Common myeloid progenitor, CD34-positive (primary cell): ENCODE results near the gene CLEC16A.
A peak's percentile ranks its signal among the peaks of the same experiment; 100 is the strongest.

ENCODE experiments used
- CTCF ChIA-PET: fragments of 350-600 bp; sonication (Branson Sonifier 250); formaldehyde crosslinking; loops from one replicate; lab custom pipeline; 2021; ENCODE audit warnings: antibody characterized with exemption; lab: Charles Lee
- POLR2A ChIA-PET: fragments of 350-600 bp; sonication (Branson Sonifier 250); formaldehyde crosslinking; loops from one replicate; lab custom pipeline; 2021; ENCODE audit warnings: antibody characterized with exemption; lab: Charles Lee
- DNase-seq, 3 donors: peaks; one replicate each; pipeline versions ENCODE4 v3.0.0 to v3.0.0-alpha.2; 2013
- H3K27ac ChIP-seq, 2 experiments: 1 replicate in 1 of 2; 2 replicates in 1 of 2; pipeline ENCODE4 v1.7.0; 2013; ENCODE audit warnings: inconsistent platforms in 2 of 2, low read length in 2 of 2, mild to moderate bottlenecking in 2 of 2, low read depth in 1 of 2, moderate library complexity in 1 of 2; ENCODE audit not compliant: severe bottlenecking in 2 of 2, insufficient read depth in 1 of 2, poor library complexity in 1 of 2
- H3K27me3 ChIP-seq, 5 experiments: replicated peaks in 2 of 5; 1 replicate in 3 of 5; 2 replicates in 2 of 5; pipeline versions ENCODE4 v1.6.1 to v1.7.0; 2013; ENCODE audit warnings: low read length in 4 of 5, mild to moderate bottlenecking in 2 of 5, moderate library complexity in 2 of 5, inconsistent platforms in 1 of 5; ENCODE audit not compliant: insufficient read depth in 5 of 5, control insufficient read depth in 4 of 5
- H3K36me3 ChIP-seq, 4 experiments: 1 replicate in 2 of 4; 2 replicates in 2 of 4; pipeline versions ENCODE4 v1.6.1 to v1.7.0; 2013; ENCODE audit warnings: low read length in 3 of 4, control low read depth in 1 of 4, mild to moderate bottlenecking in 1 of 4; ENCODE audit not compliant: control insufficient read depth in 4 of 4, insufficient read depth in 4 of 4
- H3K4me1 ChIP-seq, 4 experiments: 1 replicate in 3 of 4; 2 replicates in 1 of 4; pipeline versions ENCODE4 v1.6.1 to v1.7.1; 2013; ENCODE audit warnings: low read length in 3 of 4, mild to moderate bottlenecking in 3 of 4, control low read depth in 1 of 4, inconsistent platforms in 1 of 4, moderate library complexity in 1 of 4; ENCODE audit not compliant: control insufficient read depth in 4 of 4, insufficient read depth in 4 of 4; ENCODE audit errors: control extremely low read depth in 1 of 4
- H3K4me3 ChIP-seq, 7 experiments: 1 replicate in 4 of 7; 2 replicates in 3 of 7; pipeline versions ENCODE4 v1.5.1 to v1.7.0; 2013; ENCODE audit warnings: mild to moderate bottlenecking in 7 of 7, low read length in 6 of 7, moderate library complexity in 6 of 7, inconsistent platforms in 2 of 7, low read depth in 2 of 7, control low read depth in 1 of 7; ENCODE audit not compliant: insufficient read depth in 4 of 7, control insufficient read depth in 1 of 7; ENCODE audit errors: extremely low read depth in 1 of 7
- H3K9me3 ChIP-seq, 5 experiments: 1 replicate in 4 of 5; 2 replicates in 1 of 5; pipeline versions ENCODE4 v1.6.1 to v1.7.1; 2013; ENCODE audit warnings: low read length in 4 of 5, mild to moderate bottlenecking in 2 of 5, inconsistent platforms in 1 of 5, low read depth in 1 of 5, moderate library complexity in 1 of 5; ENCODE audit not compliant: control insufficient read depth in 4 of 5, insufficient read depth in 2 of 5; ENCODE audit errors: control extremely low read depth in 1 of 5
- WGBS: methylation state at CpG from one replicate; pipeline ENCODE4 v1.1.5; 2013; ENCODE audit not compliant: insufficient coverage; 5-methylcytosine and 5-hydroxymethylcytosine counted together

The CLEC16A gene

DNA sequence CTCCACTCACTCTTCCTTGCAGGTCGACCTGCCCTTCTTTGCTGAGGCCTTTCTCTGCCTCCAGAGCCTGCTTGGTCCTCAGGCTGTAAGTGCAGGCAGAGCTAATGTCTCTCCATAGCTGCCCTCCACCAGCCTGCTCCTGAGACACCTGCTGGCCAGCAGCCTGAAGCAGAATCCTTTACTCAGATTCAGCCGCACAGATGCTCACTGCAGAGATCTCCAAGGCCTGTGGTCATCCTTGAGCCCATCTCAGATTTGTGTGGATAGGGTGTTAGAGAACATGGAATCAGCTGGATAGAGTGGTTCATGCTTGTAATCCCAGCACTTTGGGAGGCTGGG is 13.6 kb upstream of the CLEC16A start:
- no peak overlapping the region for H3K27ac ChIP-seq
- no peaks in the 10 kb centered on the region for H3K9me3 ChIP-seq
- ChIA-PET CTCF (interaction anchor here (1.0 to 2.9 kb wide), 4 partner anchors 8 to 53 kb away, joined by 3 to 9 read pairs (median 6); no protein-coding TSS in a partner anchor), POLR2A (no interaction called here)
- H3K36me3 ChIP-seq: peaks cover 21 to 56% (median 37%) of the 10 kb centered on the region in 4 experiments
- peaks cover 0 to 37% (median 19%) of the 10 kb centered on the region in 4 experiments for H3K4me1 ChIP-seq
- H3K4me3 ChIP-seq: no peak overlapping the region
- 53% methylated on average over 2 of the region's 2 CpGs for WGBS
- peak in 1 of 3 donors; percentile 35 for DNase-seq
- no peaks in the 10 kb centered on the region for H3K27me3 ChIP-seq

DNA sequence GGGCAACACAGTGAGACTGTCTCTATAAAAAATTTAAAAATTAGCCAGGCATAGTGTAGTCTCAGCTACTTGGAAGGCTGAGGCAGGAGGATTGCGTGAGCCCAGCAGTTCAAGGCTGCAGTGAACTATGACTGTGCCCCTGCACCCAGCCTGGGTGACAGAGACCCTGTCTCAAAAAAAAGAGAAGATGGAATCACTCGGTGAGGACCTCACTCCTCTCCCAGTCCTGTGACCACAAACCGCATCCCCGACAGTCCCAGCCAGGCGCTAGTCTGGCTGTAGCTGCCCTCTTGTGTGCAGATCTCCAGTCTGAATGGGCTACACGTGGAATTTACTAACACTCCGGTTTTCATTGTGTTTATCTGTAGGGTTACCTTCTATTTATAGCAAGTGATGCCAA is 13.2 kb upstream of the CLEC16A start:
- H3K27me3 ChIP-seq: no peaks in the 10 kb centered on the region
- 32% methylated on average over 7 of the region's 7 CpGs for WGBS
- ChIA-PET CTCF (interaction anchor here (1.0 to 2.9 kb wide), 4 partner anchors 8 to 53 kb away, joined by 3 to 9 read pairs (median 6); no protein-coding TSS in a partner anchor), POLR2A (no interaction called here)
- peaks cover 0 to 37% (median 20%) of the 10 kb centered on the region in 4 experiments for H3K4me1 ChIP-seq
- peaks cover 17 to 52% (median 34%) of the 10 kb centered on the region in 4 experiments for H3K36me3 ChIP-seq
- no peak overlapping the region for H3K27ac ChIP-seq
- no peaks in the 10 kb centered on the region for H3K9me3 ChIP-seq
- H3K4me3 ChIP-seq: no peak overlapping the region
- DNase-seq: no peak

DNA sequence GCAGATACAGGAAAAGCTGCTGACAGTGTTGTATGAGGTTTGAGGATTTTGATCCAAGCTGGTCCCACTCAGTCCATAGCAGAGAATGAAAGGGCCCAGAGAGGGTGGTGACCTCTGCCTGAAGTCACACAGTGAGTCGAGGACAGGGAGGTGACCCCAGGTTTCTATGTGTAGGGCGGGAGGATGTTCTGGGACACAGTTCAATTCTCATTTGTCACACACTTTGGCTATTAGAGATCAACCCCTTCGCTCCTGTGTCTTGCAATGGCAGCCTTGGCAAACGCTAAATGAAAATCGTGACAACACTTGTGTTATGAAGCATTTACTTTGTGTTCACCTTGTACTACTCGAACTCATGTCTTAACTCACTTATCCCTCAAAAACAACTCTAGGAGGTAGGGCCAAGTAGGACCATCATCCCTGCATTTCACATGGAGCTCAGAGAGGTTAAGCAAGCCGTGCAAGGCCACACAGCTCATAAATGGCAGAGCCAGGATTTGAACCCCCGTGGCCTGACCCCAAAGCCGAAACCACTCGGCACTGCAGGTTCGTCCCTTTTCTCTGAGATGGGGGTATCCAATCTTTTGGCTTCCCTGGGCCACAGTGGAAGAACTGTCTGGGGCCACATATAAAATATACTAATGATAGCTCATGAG is 12.3 kb upstream of the CLEC16A start:
- Histone ChIP-seq H3K4me1 (peaks cover 0 to 46% (median 30%) of the 10 kb centered on the region in 4 experiments), H3K9me3 (no peaks in the 10 kb centered on the region), H3K4me3 (no peak overlapping the region), H3K27ac (no peak overlapping the region), H3K27me3 (no peaks in the 10 kb centered on the region), H3K36me3 (peaks cover 14 to 46% (median 28%) of the 10 kb centered on the region in 4 experiments)
- ChIA-PET CTCF (interaction anchor here (1.1 to 2.9 kb wide), 4 partner anchors 10 to 22 kb away, joined by 3 to 9 read pairs (median 6); partner anchors contain the start of gene DEXI), POLR2A (no interaction called here)
- DNase-seq: no peak
- 99% methylated on average over 9 of the region's 11 CpGs for WGBS

DNA sequence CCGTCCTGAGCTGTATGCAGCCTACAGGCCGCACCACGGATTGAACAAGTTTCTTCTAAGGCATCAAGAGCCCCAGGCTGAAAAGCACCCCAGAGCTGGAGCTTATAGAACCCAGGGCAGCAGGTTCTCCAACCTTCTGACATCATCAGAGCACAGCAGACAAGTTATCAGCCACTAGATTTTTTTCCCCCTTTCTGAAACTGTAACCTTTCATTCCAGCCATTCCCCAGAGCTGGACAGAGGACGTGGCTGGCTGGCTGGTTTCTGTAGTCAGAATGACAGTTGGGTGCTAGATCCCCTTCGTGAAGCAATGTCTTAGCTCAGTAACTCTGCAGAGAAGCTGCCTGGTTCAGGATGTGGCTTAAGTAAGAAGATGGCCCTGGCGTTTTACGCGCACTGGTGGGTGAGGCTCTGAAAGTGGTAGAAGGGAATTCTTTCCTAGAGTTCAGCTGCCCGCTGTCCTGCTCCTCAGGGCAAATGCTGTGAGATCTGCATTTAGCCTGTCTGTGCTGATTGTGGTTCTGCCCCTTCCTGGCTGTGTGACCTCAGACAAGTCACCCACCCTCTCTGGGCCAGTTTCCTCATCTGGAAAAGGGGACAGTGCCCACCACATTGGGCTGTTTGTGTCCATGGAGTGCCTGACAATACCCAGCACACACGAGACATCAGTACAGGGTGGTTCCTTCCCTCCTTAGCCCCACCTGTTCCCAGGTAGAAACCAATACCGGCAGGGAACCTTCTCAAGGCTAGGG is 11.2 kb upstream of the CLEC16A start:
- whole genome bisulfite sequencing: 94% methylated on average over 10 of the region's 11 CpGs

DNA sequence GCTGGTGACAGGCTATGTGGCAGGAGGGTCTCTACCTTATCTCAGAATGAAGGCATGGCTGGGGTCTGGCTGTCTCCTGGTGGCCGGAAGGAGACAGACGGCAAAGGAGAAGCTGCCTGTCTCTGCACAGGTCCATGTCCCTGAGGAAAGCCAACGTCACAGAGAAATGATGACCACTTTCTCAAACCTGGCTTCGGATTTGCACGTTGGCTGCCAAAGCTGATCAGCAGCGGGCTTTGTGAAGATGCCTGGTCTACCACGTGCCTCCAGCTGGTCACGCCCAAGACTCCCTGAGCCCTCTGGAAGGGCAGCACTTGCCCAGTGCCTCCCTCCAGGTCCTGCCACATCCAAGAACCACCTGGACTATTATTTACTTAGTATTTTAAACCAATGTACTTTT is 10.5 kb upstream of the CLEC16A start:
- Histone ChIP-seq H3K27me3 (no peaks in the 10 kb centered on the region), H3K4me1 (peaks cover 3 to 64% (median 47%) of the 10 kb centered on the region in 4 experiments), H3K27ac (no peak overlapping the region), H3K36me3 (peaks cover 9 to 39% (median 18%) of the 10 kb centered on the region in 4 experiments), H3K9me3 (no peaks in the 10 kb centered on the region), H3K4me3 (no peak overlapping the region)
- 99% methylated on average over 8 of the region's 8 CpGs for whole genome bisulfite sequencing
- no peak for DNase-seq
- CTCF ChIA-PET: interaction anchor here (0.7 to 1.5 kb wide), 2 partner anchors 10 to 15 kb away, joined by 3 to 5 read pairs; no protein-coding TSS in a partner anchor
- POLR2A ChIA-PET: no interaction called here

More for the DNA sequence above, 11.2 kb upstream of the CLEC16A start:
- DNase-seq: no peak
- H3K27me3 ChIP-seq: no peaks in the 10 kb centered on the region
- ChIA-PET POLR2A (no interaction called here), CTCF (interaction anchor here (0.7 to 2.9 kb wide), 6 partner anchors 9 to 23 kb away, joined by 3 to 9 read pairs (median 4); partner anchors contain the start of gene DEXI)
- H3K27ac ChIP-seq: no peak overlapping the region
- H3K36me3 ChIP-seq: peaks cover 10 to 39% (median 21%) of the 10 kb centered on the region in 4 experiments
- no peak overlapping the region for H3K4me3 ChIP-seq
- no peaks in the 10 kb centered on the region for H3K9me3 ChIP-seq
- H3K4me1 ChIP-seq: peaks cover 0 to 57% (median 40%) of the 10 kb centered on the region in 4 experiments

DNA sequence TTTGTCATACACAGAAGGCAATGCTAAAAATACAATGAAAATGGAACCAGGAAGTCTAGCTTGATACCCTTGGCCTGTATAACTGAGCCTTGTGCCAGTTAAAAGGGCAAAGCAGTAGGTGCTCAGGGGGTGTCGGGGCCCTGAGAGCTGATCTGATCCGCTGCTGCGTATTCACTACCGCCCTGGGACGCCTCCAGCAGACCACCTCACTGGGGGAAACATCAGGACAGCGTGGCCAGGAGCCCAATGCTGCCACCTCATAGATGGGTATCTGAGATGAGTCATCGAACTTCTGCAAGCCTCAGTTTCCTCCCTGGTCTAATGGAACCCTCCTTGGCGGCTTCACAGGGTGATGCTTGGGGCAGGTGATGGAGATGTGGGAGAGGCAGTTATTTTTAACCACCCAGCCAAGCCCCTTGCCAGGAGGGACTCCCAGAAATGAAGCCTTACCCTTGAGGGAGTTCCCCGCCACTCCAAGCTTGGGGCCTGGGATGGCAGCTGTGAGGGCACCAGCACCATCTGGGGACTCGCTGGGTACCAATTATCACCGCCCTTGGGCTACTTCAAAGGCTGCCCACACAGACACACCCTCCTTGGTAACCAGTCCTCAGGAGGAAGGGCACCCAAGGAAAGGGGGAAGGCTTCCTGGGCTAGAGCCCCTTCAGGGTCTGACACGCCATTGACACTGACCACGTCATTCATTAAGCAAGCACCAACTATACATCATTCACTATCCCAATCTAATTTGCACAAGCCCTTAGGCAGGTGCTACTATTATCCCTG is 9.8 kb upstream of the CLEC16A start:
- peaks cover 9 to 45% (median 18%) of the 10 kb centered on the region in 4 experiments for H3K36me3 ChIP-seq
- no peak for DNase-seq
- no peaks in the 10 kb centered on the region for H3K9me3 ChIP-seq
- CTCF ChIA-PET: interaction anchor here (1.5 kb wide), 1 partner anchor 11 kb away, joined by 5 read pairs; no protein-coding TSS in a partner anchor
- H3K4me1 ChIP-seq: peaks cover 7 to 65% (median 49%) of the 10 kb centered on the region in 4 experiments
- no peak overlapping the region for H3K4me3 ChIP-seq
- H3K27me3 ChIP-seq: no peaks in the 10 kb centered on the region
- no peak overlapping the region for H3K27ac ChIP-seq
- WGBS: 92% methylated on average over 6 of the region's 13 CpGs
- POLR2A ChIA-PET: no interaction called here
